Measurements from ENCODE around the gene NRXN3.
"Not testable (repeated sequence)": the region's sequence is repeated elsewhere in the genome, so short reads cannot be mapped to it uniquely, and the experiment has no call there.

NRXN3 gene

GRCh38 chr14:79734656-79735055, 1564.5 kb downstream of the NRXN3 start:
- no peak for DNase-seq (ENCODE audit: low read depth)

GRCh38 chr14:79735121-79735520, 1564.9 kb downstream of the NRXN3 start:
- no peak for DNase-seq (ENCODE audit: low read depth)

- no peak for DNase-seq (ENCODE audit: low read depth)
These were observed 1570.0 kb downstream of the NRXN3 start for GRCh38 chr14:79740066-79740601.

GRCh38 chr14:79742142-79742541, 1572.0 kb downstream of the NRXN3 start:
- DNase-seq (ENCODE audit: low read depth) = no peak

GRCh38 chr14:79745046-79745445, 1574.9 kb downstream of the NRXN3 start:
- no peak for DNase-seq (ENCODE audit: low read depth)

GRCh38 chr14:79749065-79749464, 1578.9 kb downstream of the NRXN3 start:
- no peak for DNase-seq (ENCODE audit: low read depth)

GRCh38 chr14:79758985-79759384, 1588.8 kb downstream of the NRXN3 start:
- DNase-seq (ENCODE audit: low read depth) = no peak

GRCh38 chr14:79764323-79764722, 1594.2 kb downstream of the NRXN3 start:
- no peak for DNase-seq (ENCODE audit: low read depth)

- DNase-seq (ENCODE audit: low read depth) = no peak
These were observed 1596.3 kb downstream of the NRXN3 start for GRCh38 chr14:79766511-79766910.

GRCh38 chr14:79767251-79767650, 1597.1 kb downstream of the NRXN3 start:
- DNase-seq (ENCODE audit: low read depth) = no peak

GRCh38 chr14:79767721-79768120, 1597.5 kb downstream of the NRXN3 start:
- not testable (repeated sequence) for DNase-seq (ENCODE audit: low read depth)

- no peak for DNase-seq (ENCODE audit: low read depth)
These were observed 1611.7 kb downstream of the NRXN3 start for GRCh38 chr14:79781882-79782281.

GRCh38 chr14:79783041-79783440, 1612.9 kb downstream of the NRXN3 start:
- DNase-seq (ENCODE audit: low read depth) = no peak

GRCh38 chr14:79786522-79786921, 1616.3 kb downstream of the NRXN3 start:
- DNase-seq (ENCODE audit: low read depth) = no peak

GRCh38 chr14:79788346-79788745, 1618.2 kb downstream of the NRXN3 start:
- DNase-seq (ENCODE audit: low read depth) = no peak

GRCh38 chr14:79791055-79791732, 1621.0 kb downstream of the NRXN3 start:
- no peak for DNase-seq (ENCODE audit: low read depth)

GRCh38 chr14:79802093-79802492, 1631.9 kb downstream of the NRXN3 start:
- DNase-seq (ENCODE audit: low read depth) = no peak

- DNase-seq (ENCODE audit: low read depth) = no peak
These were observed 1635.5 kb downstream of the NRXN3 start for GRCh38 chr14:79805636-79806035.

- no peak for DNase-seq (ENCODE audit: low read depth)
These were observed 1639.9 kb downstream of the NRXN3 start for GRCh38 chr14:79809849-79810612.

- DNase-seq (ENCODE audit: low read depth) = no peak
These were observed 1650.8 kb downstream of the NRXN3 start for GRCh38 chr14:79820866-79821535.

GRCh38 chr14:79822034-79822433, 1651.9 kb downstream of the NRXN3 start:
- DNase-seq (ENCODE audit: low read depth) = no peak

GRCh38 chr14:79825046-79825521, 1654.9 kb downstream of the NRXN3 start:
- no peak for DNase-seq (ENCODE audit: low read depth)

GRCh38 chr14:79826362-79826761, 1656.2 kb downstream of the NRXN3 start:
- no peak for DNase-seq (ENCODE audit: low read depth)

Measured in activated gamma-delta T cell treated with anti-CD3 and anti-CD28 coated beads, Interleukin-2, amount 50 U/mL, for 16 hours (primary cell).